ENCODE results near the gene KCTD1. TPM values are rescaled to one million over a fixed set of nuclear protein-coding genes. Genes with fewer than 3 reads are reported as not detected.

KCTD1 gene
- total RNA-seq, 2 donors from 2014 or later: 35.1 to 44.4 TPM

- Histone ChIP-seq H3K9me3 (no peaks in the 10 kb centered on the region), H3K27ac (peak overlapping the region; percentile 93 to 98), H3K4me3 (peak overlapping the region; percentile 70 to 75), H3K4me1 (peaks cover 0 to 63% of the 10 kb centered on the region in 2 donors), H3K27me3 (no peaks in the 10 kb centered on the region), H3K36me3 (no peaks in the 10 kb centered on the region)
- no peak for TF ChIP-seq CTCF (IDR thresholded peaks at IDR 0.05)
- no peak for DNase-seq (ENCODE audit: low spot score)
These were observed 2.0 kb downstream of the KCTD1 start for GRCh38 chr18:26546170-26546874.

- peaks cover 0 to 64% of the 10 kb centered on the region in 2 donors for H3K4me1 ChIP-seq
- TF ChIP-seq CTCF (IDR thresholded peaks at IDR 0.05): no peak
- peak overlapping the region; percentile 70 to 75 for H3K4me3 ChIP-seq
- H3K27me3 ChIP-seq: no peaks in the 10 kb centered on the region
- H3K9me3 ChIP-seq: no peaks in the 10 kb centered on the region
- H3K36me3 ChIP-seq: no peaks in the 10 kb centered on the region
- H3K27ac ChIP-seq: peak overlapping the region; percentile 93 to 98
- no peak for DNase-seq (ENCODE audit: low spot score)
These were observed 2.8 kb downstream of the KCTD1 start for GRCh38 chr18:26545335-26546123.

- H3K27ac ChIP-seq: peak overlapping the region; percentile 93 to 98
- no peaks in the 10 kb centered on the region for H3K27me3 ChIP-seq
- no peak for TF ChIP-seq CTCF (IDR thresholded peaks at IDR 0.05)
- H3K36me3 ChIP-seq: no peaks in the 10 kb centered on the region
- peaks cover 0 to 61% of the 10 kb centered on the region in 2 donors for H3K4me1 ChIP-seq
- peak overlapping the region; percentile 70 to 75 for H3K4me3 ChIP-seq
- no peak for DNase-seq (ENCODE audit: low spot score)
- no peaks in the 10 kb centered on the region for H3K9me3 ChIP-seq
These were observed 3.9 kb downstream of the KCTD1 start for GRCh38 chr18:26544451-26544850.

DNA sequence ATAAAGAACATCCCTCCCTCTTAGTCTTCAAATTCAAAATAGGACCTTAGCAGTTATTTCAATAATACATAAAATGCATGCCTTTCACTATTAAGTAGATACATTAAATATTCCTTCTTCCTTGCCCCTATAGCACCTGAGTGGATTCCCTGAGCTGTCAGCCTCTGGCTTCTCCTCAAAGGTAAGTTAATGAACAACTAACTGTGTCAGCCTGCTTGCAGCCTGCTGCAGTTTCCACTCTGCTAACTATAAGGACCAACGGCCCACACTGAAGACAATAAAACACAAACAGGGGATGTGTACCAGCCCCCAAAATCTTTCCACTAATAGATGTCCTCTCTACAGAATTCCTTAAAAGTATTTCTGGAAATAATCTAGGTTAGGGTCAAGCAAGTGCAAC, 5.0 kb downstream of the KCTD1 start:
- peaks cover 0 to 60% of the 10 kb centered on the region in 2 donors for H3K4me1 ChIP-seq
- peak overlapping the region; percentile 93 to 98 for H3K27ac ChIP-seq
- no peak for TF ChIP-seq CTCF (IDR thresholded peaks at IDR 0.05)
- DNase-seq (ENCODE audit: low spot score): no peak
- H3K36me3 ChIP-seq: no peaks in the 10 kb centered on the region
- H3K27me3 ChIP-seq: no peaks in the 10 kb centered on the region
- peak overlapping the region in 1 of 2 donors; percentile 70 for H3K4me3 ChIP-seq
- no peaks in the 10 kb centered on the region for H3K9me3 ChIP-seq

DNA sequence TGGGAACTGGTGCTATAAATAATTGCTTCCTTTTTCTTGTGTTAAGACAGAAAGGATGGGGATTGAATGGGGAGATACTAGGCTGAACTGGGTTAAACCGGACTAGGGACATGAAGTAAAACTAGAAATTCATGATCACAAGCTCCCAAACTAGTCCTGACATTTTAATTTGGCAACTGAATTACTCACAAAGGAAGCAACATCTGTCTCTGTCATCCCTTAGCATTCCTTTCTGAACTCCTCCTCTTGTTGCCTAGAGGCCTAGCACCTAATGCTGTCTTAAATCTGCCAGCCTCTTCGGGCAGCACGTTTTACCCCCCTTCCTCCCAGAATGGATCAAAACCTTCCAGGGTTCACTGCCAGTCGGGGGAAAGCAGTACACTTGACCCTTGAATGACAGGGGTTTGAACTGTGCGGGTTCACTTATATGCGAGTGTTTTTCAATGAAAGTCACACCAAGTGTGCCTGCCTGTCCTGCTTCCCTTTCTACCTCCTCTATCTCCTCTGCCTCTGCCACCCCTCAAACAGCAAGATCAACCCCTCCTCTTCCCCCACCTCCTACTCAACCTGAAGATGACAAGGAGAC, 8.2 kb downstream of the KCTD1 start:
- no peaks in the 10 kb centered on the region for H3K9me3 ChIP-seq
- DNase-seq (ENCODE audit: low spot score): no peak
- no peaks in the 10 kb centered on the region for H3K27me3 ChIP-seq
- H3K27ac ChIP-seq: peak overlapping the region; percentile 49 to 56
- no peak for TF ChIP-seq CTCF (IDR thresholded peaks at IDR 0.05)
- H3K4me3 ChIP-seq: no peak overlapping the region
- H3K36me3 ChIP-seq: no peaks in the 10 kb centered on the region
- peaks cover 0 to 40% of the 10 kb centered on the region in 2 donors for H3K4me1 ChIP-seq

Measured in right atrium auricular region (tissue), 2 donors.